H1 (cell line): ENCODE data around the gene TMPRSS2. TPM values are rescaled to one million over a fixed set of nuclear protein-coding genes. Genes with fewer than 3 reads are reported as not detected.

Experiments used
- HDAC6 ChIP-seq: IDR thresholded peaks from one replicate; pipeline ENCODE4 v1.7.1; 2012; ENCODE audit warnings: low read depth, mild to moderate bottlenecking, inconsistent platforms, low read length, moderate library complexity
- RXRA ChIP-seq: IDR thresholded peaks from 2 replicates; pipeline ENCODE4 v1.6.1; 2011; ENCODE audit warnings: low read depth, mild to moderate bottlenecking, low read length, moderate library complexity; ENCODE audit not compliant: insufficient read depth
- polyA plus RNA-seq, 7 experiments: library from polyadenylated mRNA; depleted of rRNA in 3 of 7; stranded (reverse) in 5 of 7; unstranded in 2 of 7; fragments of >200 nt in 5 of 7; fragments of 200-250 nt in 2 of 7; gene quantifications; 1 replicate in 5 of 7; 2 replicates in 1 of 7; 4 replicates in 1 of 7; pipeline versions ENCODE4 v1.2.1 to v1.2.3, GENCODE V29; 2011 to 2013; ENCODE audit warnings: missing spikeins in 2 of 7, mixed read lengths in 2 of 7
- total RNA-seq: library from RNA; stranded (reverse); fragmentation: NEBNext Ultra II Directional; extraction: Animal tissue kit (Norgen Biotek cat#: 25700); gene quantifications from 2 replicates; pipeline ENCODE4 v1.2.1, GENCODE V29; 2021
- TF ChIP-seq, protein P1 (sequence below): fragments of 300-600 bp; sonication (generic); IDR thresholded peaks from 2 replicates; pipeline ENCODE4 v1.7.1; 2012; ENCODE audit warnings: low read length, moderate library complexity, mild to moderate bottlenecking, inconsistent platforms; ENCODE audit not compliant: insufficient replicate concordance

The TMPRSS2 gene
- total and polyA plus RNA-seq, 2 of the 8 experiments (the other 6 are each of a cell fraction or from before 2014, with no cell fraction given), result 9.2 to 11.0 TPM

DNA sequence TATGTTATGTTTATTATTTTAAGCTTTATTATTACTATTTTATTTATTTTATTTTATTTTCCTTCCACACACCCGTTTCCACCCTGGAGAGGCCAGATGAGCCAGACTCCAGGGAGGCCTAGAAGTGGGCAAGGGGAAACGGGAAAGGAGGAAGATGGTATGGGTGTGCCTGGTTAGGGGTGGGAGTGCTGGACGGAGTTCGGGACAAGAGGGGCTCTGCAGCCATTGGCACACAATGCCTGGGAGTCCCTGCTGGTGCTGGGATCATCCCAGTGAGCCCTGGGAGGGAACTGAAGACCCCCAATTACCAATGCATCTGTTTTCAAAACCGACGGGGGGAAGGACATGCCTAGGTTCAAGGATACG is 82.4 kb downstream of the TMPRSS2 start (continued):
- TF ChIP-seq HDAC6 (no peak), RXRA (no peak)
- TF ChIP-seq, protein P1, sequence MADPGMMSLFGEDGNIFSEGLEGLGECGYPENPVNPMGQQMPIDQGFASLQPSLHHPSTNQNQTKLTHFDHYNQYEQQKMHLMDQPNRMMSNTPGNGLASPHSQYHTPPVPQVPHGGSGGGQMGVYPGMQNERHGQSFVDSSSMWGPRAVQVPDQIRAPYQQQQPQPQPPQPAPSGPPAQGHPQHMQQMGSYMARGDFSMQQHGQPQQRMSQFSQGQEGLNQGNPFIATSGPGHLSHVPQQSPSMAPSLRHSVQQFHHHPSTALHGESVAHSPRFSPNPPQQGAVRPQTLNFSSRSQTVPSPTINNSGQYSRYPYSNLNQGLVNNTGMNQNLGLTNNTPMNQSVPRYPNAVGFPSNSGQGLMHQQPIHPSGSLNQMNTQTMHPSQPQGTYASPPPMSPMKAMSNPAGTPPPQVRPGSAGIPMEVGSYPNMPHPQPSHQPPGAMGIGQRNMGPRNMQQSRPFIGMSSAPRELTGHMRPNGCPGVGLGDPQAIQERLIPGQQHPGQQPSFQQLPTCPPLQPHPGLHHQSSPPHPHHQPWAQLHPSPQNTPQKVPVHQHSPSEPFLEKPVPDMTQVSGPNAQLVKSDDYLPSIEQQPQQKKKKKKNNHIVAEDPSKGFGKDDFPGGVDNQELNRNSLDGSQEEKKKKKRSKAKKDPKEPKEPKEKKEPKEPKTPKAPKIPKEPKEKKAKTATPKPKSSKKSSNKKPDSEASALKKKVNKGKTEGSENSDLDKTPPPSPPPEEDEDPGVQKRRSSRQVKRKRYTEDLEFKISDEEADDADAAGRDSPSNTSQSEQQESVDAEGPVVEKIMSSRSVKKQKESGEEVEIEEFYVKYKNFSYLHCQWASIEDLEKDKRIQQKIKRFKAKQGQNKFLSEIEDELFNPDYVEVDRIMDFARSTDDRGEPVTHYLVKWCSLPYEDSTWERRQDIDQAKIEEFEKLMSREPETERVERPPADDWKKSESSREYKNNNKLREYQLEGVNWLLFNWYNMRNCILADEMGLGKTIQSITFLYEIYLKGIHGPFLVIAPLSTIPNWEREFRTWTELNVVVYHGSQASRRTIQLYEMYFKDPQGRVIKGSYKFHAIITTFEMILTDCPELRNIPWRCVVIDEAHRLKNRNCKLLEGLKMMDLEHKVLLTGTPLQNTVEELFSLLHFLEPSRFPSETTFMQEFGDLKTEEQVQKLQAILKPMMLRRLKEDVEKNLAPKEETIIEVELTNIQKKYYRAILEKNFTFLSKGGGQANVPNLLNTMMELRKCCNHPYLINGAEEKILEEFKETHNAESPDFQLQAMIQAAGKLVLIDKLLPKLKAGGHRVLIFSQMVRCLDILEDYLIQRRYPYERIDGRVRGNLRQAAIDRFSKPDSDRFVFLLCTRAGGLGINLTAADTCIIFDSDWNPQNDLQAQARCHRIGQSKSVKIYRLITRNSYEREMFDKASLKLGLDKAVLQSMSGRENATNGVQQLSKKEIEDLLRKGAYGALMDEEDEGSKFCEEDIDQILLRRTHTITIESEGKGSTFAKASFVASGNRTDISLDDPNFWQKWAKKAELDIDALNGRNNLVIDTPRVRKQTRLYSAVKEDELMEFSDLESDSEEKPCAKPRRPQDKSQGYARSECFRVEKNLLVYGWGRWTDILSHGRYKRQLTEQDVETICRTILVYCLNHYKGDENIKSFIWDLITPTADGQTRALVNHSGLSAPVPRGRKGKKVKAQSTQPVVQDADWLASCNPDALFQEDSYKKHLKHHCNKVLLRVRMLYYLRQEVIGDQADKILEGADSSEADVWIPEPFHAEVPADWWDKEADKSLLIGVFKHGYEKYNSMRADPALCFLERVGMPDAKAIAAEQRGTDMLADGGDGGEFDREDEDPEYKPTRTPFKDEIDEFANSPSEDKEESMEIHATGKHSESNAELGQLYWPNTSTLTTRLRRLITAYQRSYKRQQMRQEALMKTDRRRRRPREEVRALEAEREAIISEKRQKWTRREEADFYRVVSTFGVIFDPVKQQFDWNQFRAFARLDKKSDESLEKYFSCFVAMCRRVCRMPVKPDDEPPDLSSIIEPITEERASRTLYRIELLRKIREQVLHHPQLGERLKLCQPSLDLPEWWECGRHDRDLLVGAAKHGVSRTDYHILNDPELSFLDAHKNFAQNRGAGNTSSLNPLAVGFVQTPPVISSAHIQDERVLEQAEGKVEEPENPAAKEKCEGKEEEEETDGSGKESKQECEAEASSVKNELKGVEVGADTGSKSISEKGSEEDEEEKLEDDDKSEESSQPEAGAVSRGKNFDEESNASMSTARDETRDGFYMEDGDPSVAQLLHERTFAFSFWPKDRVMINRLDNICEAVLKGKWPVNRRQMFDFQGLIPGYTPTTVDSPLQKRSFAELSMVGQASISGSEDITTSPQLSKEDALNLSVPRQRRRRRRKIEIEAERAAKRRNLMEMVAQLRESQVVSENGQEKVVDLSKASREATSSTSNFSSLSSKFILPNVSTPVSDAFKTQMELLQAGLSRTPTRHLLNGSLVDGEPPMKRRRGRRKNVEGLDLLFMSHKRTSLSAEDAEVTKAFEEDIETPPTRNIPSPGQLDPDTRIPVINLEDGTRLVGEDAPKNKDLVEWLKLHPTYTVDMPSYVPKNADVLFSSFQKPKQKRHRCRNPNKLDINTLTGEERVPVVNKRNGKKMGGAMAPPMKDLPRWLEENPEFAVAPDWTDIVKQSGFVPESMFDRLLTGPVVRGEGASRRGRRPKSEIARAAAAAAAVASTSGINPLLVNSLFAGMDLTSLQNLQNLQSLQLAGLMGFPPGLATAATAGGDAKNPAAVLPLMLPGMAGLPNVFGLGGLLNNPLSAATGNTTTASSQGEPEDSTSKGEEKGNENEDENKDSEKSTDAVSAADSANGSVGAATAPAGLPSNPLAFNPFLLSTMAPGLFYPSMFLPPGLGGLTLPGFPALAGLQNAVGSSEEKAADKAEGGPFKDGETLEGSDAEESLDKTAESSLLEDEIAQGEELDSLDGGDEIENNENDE, result no peak
- TF ChIP-seq, all 59 proteins: peak for 0
